ENCODE data around the gene MCC. TPM values are rescaled to one million over a fixed set of nuclear protein-coding genes. Genes with fewer than 3 reads are reported as not detected.

The MCC gene
- total RNA-seq, 1 experiment from 2014 or later = 23.5 TPM

DNA sequence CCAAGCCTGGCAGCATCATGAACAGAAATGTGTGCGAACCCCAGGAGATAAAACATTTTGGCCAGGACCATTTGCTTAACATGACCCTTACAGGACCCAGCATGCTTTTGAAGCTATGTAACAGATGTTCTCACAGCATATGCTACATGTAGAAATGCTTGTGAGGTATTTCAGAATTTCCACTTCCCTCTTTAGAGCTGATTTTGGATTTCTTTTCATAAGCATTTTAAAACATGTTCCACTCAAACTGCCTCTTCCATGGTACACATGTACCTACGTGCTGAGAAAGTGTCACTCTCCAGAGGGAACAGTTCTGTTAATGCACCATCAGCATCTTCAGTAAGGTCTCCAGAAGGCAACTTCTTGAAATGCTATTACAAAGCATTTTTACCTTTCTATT is 37.8 kb downstream of the MCC start (continued):
- TF ChIP-seq ZNF281 (CRISPR knock-in tag; IDR thresholded peaks at IDR 0.05) = no peak

DNA sequence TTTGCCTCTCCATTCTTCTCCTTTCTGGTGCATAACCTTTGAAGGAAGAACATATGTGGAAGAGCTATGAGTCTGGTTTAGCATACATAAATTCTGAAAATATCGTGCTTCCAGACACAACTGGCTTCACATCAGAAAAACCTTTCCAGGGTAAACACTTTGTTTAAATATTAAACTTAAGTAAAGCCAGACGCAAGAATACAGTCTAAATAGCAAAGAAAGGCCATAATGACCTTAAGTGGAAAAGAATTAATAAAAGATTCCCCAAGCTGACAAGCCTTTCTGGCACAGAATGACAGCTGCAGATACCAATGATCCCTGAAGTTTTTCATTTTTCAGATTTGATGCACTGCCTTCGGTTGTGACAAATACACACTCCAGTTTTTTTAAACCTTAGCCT is 40.0 kb downstream of the MCC start:
- CTCF ChIA-PET = interaction anchor here (1.0 to 1.5 kb wide), 2 partner anchors 68 to 158 kb away, joined by 3 to 6 read pairs; no protein-coding TSS in a partner anchor
- Mint-ChIP-seq H3K4me1 (no peaks in the 10 kb centered on the region), H3K4me3 (no peak overlapping the region), H3K27me3 (ENCODE audit: low read depth) (no peaks in the 10 kb centered on the region; the same call in 1 of the 2 replicates), H3K36me3 (no peaks in the 10 kb centered on the region), H3K27ac (no peak overlapping the region), H3K9me3 (peaks cover 24% of the 10 kb centered on the region)
- TF ChIP-seq CBFB (CRISPR knock-in tag; IDR thresholded peaks at IDR 0.05; ENCODE audit: low read depth) = no peak
- TF ChIP-seq IRF2 (CRISPR knock-in tag; IDR thresholded peaks at IDR 0.05; ENCODE audit: borderline replicate concordance, low read depth) = no peak
- no peak for TF ChIP-seq ZBTB21 (CRISPR knock-in tag; IDR thresholded peaks at IDR 0.05; ENCODE audit: borderline replicate concordance)
- TF ChIP-seq ZNF232 (CRISPR knock-in tag; IDR thresholded peaks at IDR 0.05) = no peak
- no peak for TF ChIP-seq E2F1 (CRISPR knock-in tag; IDR thresholded peaks at IDR 0.05)
- TF ChIP-seq, protein P1, sequence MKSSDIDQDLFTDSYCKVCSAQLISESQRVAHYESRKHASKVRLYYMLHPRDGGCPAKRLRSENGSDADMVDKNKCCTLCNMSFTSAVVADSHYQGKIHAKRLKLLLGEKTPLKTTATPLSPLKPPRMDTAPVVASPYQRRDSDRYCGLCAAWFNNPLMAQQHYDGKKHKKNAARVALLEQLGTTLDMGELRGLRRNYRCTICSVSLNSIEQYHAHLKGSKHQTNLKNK (CRISPR knock-in tag; IDR thresholded peaks at IDR 0.05) = no peak
- TF ChIP-seq SP1 (CRISPR knock-in tag; conservative IDR thresholded peaks at IDR 0.05) = no peak
- TF ChIP-seq CREB1 (CRISPR knock-in tag; IDR thresholded peaks at IDR 0.05) = no peak
- TF ChIP-seq HMGA2 (CRISPR knock-in tag; IDR thresholded peaks at IDR 0.05) = no peak
- no peak for TF ChIP-seq AR (CRISPR knock-in tag; IDR thresholded peaks at IDR 0.05)
- no peak for ATAC-seq
- no peak for DNase-seq (ENCODE audit: low spot score)
- POLR2A ChIA-PET = no interaction called here

- H3K27ac Mint-ChIP-seq = no peak overlapping the region
- H3K36me3 Mint-ChIP-seq = no peaks in the 10 kb centered on the region
- CTCF ChIA-PET = interaction anchor here (1.0 to 1.5 kb wide), 2 partner anchors 68 to 158 kb away, joined by 3 to 6 read pairs; no protein-coding TSS in a partner anchor
- no peak overlapping the region for H3K4me3 Mint-ChIP-seq
- no peaks in the 10 kb centered on the region for H3K4me1 Mint-ChIP-seq
- no peak for TF ChIP-seq ZBTB43 (CRISPR knock-in tag; IDR thresholded peaks at IDR 0.05)
- no peak for TF ChIP-seq E2F4 (CRISPR knock-in tag; IDR thresholded peaks at IDR 0.05; ENCODE audit: borderline replicate concordance, low read depth)
- H3K27me3 Mint-ChIP-seq (ENCODE audit: low read depth) = no peaks in the 10 kb centered on the region; the same call in 1 of the 2 replicates
- POLR2A ChIA-PET = no interaction called here
- DNase-seq (ENCODE audit: low spot score) (no peak), ATAC-seq (peak; percentile 80)
- H3K9me3 Mint-ChIP-seq = peaks cover 30% of the 10 kb centered on the region
Measured at GRCh38 chr5:113447498-113448050, 40.7 kb downstream of the MCC start.
